HG02642 (cell line): Measurements from ENCODE around the gene GALNT11.
"Not testable (repeated sequence)": the region's sequence is repeated elsewhere in the genome, so short reads cannot be mapped to it uniquely, and the experiment has no call there.

Experiments
- ATAC-seq: cut with Tn5 transposase; IDR thresholded peaks from one replicate; pipeline ENCODE4 v1.9.1; 2021; ENCODE audit warnings: mild to moderate bottlenecking; ENCODE audit not compliant: unreplicated experiment, poor library complexity

GALNT11 gene

GRCh38 chr7:152025077-152025936 lies at the start of gene GALNT11:
TSS of gene GALNT11 (plus strand) at chr7:152025674. CDS start at chr7:152094228, 68,554 bp downstream.
- peak; percentile 97 for ATAC-seq

GRCh38 chr7:151978616-151979015 lies 46.9 kb upstream of the GALNT11 start:
- no peak for ATAC-seq

GRCh38 chr7:151981223-151981622 lies 44.3 kb upstream of the GALNT11 start:
- ATAC-seq = no peak

GRCh38 chr7:151982806-151983205 lies 42.7 kb upstream of the GALNT11 start:
- no peak for ATAC-seq

- ATAC-seq = no peak
These were observed 40.9 kb upstream of the GALNT11 start for GRCh38 chr7:151984612-151985011.

- ATAC-seq = no peak
These were observed 37.5 kb upstream of the GALNT11 start for GRCh38 chr7:151987748-151988529.

- ATAC-seq = no peak
These were observed 33.1 kb upstream of the GALNT11 start for GRCh38 chr7:151992375-151992774.

GRCh38 chr7:151993977-151994676 lies 31.3 kb upstream of the GALNT11 start:
- ATAC-seq = no peak

GRCh38 chr7:151999424-152000090 lies 25.9 kb upstream of the GALNT11 start:
- no peak for ATAC-seq

GRCh38 chr7:152000191-152000590 lies 25.3 kb upstream of the GALNT11 start:
- no peak for ATAC-seq

- no peak for ATAC-seq
These were observed 19.1 kb upstream of the GALNT11 start for GRCh38 chr7:152006336-152006735.

- no peak for ATAC-seq
These were observed 13.6 kb upstream of the GALNT11 start for GRCh38 chr7:152011860-152012259.

- ATAC-seq = no peak
These were observed 12.2 kb upstream of the GALNT11 start for GRCh38 chr7:152013230-152013629.

- ATAC-seq = no peak
These were observed 11.5 kb upstream of the GALNT11 start for GRCh38 chr7:152013974-152014373.

GRCh38 chr7:152014722-152015121 lies 10.8 kb upstream of the GALNT11 start:
- no peak for ATAC-seq

- no peak for ATAC-seq
These were observed 9.9 kb upstream of the GALNT11 start for GRCh38 chr7:152015600-152015999.

GRCh38 chr7:152016947-152017346 lies 8.5 kb upstream of the GALNT11 start:
- no peak for ATAC-seq

GRCh38 chr7:152017683-152018082 lies 7.8 kb upstream of the GALNT11 start:
- not testable (repeated sequence) for ATAC-seq

GRCh38 chr7:152021740-152022139 lies 3.7 kb upstream of the GALNT11 start:
- ATAC-seq = not testable (repeated sequence)
